ENCODE data around the gene HSD11B1.
A peak's percentile ranks its signal among the peaks of the same experiment; 100 is the strongest.

The HSD11B1 gene

DNA sequence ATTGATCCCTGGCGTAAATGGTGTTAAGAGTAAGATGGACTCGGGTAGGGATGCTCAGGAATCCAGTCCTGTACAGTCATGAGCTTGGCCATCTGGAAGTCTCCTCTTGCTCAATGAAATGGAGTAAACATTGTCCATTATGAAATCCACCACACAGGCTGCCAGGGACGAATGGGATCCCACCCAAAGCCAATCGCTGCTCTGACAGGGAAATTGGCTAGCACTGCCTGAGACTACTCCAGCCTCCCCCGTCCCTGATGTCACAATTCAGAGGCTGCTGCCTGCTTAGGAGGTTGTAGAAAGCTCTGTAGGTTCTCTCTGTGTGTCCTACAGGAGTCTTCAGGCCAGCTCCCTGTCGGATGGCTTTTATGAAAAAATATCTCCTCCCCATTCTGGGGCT, at the start of gene HSD11B1:
HSD11B1 (plus strand) TSS at position 263 of the 400 bp plus-strand sequence; CDS start at position 360, 97 bp downstream.
- peak; percentile 43 for DNase-seq

DNA sequence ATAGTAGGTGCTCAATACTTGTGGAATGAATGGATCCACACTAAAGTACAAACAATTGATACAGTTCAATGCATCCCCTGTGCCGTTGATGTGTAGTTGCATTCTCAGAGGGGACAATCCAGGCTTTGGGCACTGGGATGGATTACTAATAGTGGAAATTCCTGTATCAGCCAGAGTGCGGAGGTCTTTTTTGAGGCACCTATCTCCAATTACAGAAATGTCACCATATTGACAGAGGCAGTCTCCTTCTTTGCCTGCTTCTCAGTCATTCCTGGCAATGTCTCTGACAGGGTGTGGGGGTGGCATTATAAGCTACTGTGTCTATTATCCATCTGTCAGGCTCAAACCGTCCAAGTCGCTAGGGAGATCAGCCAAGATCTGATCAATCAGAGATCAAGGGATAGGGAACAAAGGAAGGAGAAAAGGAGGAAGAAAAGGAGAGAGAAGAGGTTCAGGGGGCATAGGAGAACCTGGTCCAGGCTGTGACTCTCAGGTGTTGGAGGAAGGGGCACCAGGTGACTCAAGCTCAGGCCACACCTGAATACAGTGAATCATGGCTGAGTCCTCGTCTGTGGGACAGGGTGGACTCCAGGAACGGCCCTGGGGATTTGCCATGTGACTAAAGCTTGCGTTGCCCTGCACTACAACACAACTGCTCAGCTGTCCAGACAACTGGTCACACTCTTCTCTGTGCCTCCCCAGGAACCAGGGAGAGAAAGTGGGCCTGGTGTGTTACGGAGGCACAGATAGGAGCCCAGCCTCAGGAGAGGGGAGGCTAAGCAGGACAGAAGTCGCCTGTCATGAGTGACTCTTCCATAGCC, 49.0 kb upstream of the HSD11B1 start:
- DNase-seq: no peak

DNA sequence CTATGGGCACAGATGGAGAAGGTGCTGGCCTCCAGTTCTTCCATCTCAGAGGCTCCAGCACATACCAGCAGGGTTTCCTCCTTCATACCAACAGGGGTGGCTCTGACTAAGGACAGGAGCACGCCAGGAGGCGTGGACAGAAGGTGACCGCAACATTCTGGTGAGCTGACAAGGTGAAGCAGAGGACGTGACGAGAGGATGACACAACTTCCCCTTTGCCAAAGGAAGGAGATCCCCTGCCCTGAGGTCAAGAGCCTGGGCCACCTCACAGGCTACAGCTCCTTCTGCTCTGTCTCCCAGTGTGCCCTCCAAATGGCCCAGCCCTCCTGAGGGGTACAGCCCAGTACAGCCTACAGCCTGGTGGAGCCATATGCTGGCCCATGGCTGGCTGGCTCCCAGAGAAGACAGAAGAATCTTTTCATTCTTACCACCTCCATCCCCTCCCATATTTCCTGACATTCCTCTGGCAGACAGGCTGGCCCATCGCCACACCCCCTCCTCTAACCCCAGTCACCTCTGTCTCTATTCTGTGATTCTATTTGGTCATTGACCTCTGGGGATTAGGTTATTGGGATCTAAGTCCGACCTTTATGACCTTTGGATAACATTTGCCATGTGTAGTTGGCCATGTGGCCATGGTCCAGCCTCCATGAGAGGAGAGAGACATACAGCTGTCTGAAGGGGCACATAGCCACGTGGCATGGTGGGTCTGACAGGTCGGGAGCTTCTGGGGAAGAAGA, 47.3 kb upstream of the HSD11B1 start:
- DNase-seq: no peak

DNA sequence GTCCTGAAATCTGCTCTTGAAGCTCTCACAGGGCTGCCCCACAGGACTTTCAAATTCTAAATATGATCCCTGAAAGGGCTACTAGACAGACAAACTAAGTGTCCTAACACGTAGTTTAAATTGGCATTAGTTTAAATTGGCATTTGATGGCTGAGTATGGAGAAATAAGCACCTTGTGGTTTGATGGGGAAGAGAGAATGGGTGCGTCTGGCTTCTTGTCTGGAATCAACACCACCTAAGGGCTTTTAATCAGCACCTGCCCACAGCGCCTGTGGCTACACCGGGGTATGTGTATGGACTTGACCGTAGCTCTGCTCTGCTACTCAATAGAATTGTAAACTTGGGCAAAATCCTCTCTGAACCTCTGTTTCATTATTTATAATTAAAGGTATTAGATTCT, 46.7 kb upstream of the HSD11B1 start:
- DNase-seq: no peak

DNA sequence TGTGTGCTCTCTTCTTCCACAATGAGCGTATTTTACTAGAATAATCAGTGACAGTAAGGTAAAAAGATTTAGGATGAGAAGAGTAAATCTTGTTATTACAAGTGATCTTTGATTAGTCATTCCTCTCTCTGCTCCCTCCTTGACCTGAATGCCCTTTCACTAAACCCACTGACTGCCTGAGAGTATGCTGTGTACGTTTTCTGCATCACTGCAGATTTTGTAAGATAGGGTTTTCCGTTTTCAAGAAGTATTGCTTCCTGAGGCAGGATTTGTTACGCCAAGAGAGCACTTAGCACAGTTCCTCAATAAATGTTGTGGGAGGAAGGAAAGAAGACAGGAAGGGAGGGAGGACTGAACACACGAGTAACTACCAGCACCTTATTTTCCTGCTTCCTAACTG, 44.7 kb upstream of the HSD11B1 start:
- no peak for DNase-seq

DNA sequence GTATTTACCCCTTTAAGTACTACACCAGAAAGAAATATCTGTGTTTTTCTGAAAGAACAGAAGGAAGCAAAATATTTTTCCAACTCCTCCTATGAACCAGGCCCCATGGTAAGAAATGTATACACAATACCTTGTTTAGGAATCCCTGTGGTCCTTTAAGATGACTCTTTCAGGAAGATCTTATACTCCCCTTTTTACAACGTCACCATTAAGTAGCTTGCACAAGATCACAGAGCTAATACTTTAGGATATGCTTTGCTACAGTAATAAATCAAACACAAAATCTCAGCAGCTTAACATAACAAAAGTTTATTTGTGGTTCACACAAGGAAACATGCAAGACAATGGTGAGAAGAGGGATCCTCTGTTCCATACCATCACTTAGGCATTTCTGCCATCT, 43.6 kb upstream of the HSD11B1 start:
- DNase-seq: no peak

DNA sequence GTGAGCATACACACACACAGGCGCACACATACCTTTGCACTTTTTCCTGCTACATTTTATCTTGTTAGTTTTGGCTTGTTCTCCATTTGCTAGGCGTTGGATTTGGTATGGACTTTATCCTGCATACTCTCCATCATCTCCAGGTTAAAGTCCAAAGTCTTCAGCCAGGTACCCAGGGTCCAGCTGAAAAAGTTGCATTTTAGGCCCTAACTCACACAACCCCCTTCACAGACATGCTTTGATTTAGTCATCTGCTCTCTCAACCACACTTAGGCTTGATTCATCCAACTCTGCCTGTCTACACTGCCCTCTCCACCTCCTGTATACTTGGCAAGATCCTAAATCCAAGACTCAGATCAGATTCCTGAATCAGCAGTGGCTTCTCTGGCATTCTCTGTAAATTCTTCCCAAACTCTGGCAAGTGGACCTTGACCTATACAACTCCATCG, 41.7 kb upstream of the HSD11B1 start:
- no peak for DNase-seq

DNA sequence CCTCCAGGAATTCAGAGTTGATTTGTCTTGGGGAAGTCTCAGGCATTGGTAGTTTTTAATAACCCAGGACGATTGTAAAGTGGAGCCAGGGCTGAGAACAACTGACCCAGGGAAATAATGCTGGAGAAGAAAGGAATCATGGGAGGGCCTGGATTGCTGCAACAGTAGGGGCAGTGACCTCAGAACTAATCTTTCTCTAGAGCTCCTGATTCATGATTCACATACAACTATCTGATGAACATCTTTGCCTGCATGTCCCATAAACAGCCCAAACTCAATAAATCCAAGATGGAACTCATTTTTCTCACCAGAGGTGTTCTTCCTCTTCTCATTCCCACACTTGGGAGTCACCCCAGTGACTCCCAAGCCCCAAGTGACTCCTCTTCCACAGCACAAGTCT, 37.5 kb upstream of the HSD11B1 start:
- DNase-seq: no peak

DNA sequence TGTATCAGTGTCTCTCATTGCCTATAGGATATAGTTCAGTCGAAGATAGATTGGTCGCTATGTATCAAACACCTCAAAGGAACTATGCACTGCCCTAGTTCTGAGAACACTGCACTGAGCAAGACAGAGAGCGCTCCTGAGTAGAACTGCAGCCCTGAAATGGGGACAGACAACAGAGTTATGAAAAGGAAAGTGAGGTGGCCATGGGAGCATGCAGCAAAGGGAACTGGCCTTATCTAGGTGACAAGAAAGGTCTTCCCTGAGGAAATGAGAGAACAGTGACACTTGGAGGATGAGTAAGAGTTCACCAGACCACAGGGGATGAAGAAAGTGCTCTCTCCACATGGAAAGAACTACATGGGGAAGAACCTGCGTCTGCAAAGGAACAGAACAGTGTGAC, 36.9 kb upstream of the HSD11B1 start:
- no peak for DNase-seq

DNA sequence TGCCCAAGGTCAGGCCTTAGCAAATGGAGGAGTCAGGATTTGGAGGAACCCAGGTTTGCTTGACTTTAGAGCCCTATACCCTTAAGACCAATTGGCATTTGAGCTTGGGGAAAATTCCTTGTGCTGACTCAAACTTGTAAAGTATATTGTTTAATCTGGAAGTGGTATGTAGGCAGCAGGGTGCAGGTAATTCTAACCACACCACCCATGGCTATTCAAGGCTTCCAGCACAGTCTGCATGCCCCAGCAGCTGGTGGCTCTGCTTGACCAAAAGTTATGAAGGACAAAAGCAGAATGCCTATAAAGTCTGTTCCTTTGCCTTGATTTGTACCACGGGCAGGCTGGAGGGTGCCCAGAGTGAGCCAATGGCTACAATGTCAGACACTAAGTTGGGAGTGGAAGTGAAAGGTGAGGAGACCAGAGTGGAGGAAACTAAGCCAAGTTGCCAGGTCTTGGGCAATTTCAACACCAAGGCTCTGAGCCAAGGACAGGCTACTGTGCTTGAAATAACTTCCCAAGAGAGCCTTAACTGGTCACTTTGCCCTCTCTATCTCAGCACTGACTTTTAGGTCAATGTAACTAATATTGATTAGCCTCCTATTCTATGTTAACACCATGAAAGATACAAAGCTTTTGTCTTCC, 34.1 kb upstream of the HSD11B1 start:
- no peak for DNase-seq

DNA sequence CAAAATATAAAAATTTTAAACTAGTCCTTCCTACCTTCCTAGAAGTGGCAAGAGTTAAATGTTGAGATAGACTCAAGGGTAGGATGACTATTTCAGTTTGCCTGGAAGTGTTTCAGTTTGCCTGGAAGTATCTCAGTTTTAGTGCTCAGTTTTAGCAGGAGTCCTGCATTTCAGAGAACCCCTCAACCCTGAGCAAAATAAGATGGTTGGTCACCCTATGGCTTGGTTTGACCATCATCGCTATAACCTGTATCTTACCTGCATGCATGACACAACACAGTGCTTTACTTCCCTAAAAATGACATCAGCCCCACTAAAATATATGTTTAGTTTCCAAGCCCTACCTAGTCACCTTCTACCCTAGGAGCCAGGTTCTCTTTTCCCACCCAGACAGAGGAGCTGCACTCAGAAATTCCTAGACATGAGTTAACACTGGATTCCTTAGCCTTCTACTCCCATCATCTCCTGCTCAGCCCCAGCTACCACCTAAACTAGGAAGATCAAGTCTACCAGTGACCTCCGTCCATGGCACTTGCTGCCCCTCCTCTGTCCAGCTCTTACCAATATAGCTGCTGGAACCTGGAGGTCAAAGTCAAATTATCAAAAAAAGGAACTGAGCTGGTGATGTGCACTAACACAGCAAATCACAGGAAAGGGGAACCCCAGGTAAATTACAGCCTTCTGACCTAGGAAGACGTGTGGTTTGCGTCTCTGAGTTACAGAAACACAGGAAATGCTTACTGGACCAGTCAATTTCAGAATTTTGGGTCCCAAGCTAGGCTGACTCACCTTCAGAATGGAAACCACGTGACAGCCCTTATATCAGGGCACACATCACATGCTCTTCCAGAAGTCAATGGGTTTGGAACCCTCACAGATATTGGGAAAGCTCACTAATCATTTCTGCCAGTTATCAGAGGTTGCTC, 31.7 kb upstream of the HSD11B1 start:
- DNase-seq: no peak

DNA sequence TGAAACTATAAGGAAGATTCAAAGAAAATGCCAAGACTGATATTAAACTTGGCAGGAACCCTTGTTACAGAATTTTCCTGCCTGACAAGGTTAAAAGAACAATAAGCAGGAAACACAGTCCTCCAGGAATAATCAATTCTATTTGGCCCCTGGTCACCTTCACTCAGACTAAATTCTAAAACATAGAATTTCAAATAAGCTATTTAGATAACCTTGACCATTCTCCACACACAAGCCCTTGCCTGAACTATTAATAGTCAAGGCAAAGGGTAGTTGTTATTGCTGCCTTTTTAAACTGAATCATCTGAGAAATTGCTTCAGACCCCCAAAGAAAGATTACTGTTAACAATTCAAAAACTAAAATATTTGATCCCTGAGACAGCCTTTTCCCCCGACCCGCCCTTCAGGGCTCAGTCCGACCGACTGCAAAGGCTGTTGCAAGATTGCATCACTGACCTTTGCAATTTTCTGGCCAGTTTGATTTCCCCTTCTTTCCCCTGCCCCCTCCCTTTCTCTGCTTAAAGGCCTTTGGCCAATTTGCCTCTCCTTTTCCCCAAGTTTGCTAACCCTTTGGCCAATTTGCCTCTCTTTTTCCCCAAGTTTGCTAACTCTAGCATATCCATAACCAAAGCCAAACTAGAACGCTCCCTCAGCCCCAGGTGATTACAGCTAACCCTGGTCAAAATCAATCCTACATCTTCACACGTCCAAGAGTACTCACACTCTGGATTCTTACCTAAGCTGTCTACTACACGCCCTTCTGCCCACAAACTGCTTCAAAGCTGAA, 30.8 kb upstream of the HSD11B1 start:
- DNase-seq: no peak

DNA sequence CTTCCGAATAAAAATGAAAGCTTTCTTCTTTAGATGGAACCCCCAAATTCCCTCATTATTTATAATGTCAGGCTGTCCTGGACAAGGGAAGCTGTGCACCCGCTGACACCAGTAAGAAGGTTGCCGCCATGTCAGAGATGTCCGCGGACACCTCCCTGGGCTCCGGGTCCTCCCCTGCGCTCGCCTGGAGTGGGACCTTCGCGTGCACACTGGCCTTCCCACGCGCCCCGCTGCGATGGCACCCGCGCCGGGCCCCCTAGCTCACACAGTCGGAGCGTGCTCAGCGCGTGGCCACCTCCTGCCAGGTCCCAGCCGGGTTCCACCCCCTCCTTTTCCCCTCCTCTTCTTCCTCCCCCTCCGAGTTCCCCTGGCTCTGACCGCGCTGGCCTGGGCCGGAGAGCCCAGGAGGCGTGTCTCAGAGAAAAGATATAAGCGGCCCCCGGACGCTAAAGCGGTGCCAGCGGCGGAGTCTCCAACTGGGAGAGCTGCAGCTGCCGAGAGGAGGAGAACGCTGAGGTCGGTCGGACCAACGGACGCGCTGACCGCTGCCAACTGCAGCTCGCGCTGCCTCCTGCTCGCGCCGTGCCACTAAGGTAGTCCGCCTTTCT, 29.6 kb upstream of the HSD11B1 start, which contains the start of gene G0S2:
G0S2 (plus strand) TSS at position 456 of the 608 bp plus-strand sequence. CDS start 273 bp downstream, outside the sequence.
- no peak for DNase-seq

DNA sequence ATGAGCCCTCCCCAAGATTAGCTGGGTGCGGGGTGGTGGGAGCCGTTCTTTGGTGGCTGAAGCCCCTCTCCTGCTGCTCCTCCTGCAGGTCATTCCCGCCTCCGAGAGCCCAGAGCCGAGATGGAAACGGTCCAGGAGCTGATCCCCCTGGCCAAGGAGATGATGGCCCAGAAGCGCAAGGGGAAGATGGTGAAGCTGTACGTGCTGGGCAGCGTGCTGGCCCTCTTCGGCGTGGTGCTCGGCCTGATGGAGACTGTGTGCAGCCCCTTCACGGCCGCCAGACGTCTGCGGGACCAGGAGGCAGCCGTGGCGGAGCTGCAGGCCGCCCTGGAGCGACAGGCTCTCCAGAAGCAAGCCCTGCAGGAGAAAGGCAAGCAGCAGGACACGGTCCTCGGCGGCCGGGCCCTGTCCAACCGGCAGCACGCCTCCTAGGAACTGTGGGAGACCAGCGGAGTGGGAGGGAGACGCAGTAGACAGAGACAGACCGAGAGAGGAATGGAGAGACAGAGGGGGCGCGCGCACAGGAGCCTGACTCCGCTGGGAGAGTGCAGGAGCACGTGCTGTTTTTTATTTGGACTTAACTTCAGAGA, 29.0 kb upstream of the HSD11B1 start:
- DNase-seq: no peak

DNA sequence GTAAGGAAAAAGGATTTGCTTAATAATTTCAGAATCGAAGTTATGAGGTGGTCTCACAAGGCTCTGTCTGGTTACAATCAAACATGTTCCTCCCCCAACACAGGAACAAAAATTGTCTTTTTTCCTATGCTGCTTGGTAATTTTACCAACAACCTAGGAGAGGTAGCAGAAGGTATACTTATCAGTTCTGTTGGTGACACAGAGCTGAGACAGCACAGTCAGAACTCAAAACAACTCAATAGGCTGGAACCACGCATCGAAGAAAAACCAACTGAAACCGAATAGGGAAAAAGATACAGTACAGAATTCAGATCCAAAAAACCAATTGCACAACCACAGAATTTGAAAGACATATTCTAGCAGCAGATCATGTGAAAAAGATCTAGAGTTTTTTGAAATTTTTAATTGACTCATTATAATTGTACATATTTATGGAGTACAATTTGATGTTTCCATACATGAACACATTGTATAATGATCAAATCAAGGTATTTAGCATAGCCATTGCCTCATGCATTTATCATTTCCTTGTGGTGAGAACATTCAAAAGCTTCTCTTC, 25.6 kb upstream of the HSD11B1 start:
- no peak for DNase-seq

DNA sequence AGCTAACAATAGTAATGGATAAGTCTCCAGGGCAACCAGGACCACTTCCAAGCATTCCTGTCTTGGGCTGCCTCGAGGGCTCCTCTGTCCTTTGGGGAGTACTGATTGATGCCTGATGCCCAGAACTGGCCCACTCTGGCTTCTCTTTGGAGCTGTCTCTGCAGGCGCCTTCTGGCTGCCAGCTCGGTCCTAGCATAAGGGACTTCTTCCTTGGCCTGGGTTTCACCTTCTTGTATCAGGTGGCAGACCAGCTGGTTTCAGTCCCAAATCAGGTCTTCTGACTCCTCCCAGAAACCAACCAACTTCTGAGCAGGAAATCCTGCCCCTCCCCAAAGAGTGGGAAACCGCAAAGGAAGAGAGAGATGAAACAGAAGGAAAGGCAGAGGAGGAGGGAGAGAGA, 18.8 kb upstream of the HSD11B1 start:
- DNase-seq: no peak

DNA sequence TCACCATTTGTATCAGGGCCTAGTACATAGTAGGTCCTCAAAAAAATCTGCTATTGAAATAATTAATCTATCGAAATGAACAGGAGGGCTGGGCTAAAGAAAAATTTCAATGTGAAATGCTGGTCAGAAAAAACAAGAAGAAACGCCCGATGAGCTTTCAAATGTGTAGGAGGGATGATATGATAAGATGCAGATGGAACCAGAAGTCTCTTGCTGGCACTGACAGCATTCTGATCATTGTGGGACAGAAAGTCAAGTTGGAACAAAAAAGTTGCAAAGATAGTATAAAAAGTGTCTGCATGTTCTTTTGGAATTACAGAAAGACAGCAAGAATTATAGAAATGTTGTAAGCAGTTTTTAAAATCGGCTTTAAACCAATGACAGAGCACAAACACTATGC, 18.3 kb upstream of the HSD11B1 start:
- no peak for DNase-seq

DNA sequence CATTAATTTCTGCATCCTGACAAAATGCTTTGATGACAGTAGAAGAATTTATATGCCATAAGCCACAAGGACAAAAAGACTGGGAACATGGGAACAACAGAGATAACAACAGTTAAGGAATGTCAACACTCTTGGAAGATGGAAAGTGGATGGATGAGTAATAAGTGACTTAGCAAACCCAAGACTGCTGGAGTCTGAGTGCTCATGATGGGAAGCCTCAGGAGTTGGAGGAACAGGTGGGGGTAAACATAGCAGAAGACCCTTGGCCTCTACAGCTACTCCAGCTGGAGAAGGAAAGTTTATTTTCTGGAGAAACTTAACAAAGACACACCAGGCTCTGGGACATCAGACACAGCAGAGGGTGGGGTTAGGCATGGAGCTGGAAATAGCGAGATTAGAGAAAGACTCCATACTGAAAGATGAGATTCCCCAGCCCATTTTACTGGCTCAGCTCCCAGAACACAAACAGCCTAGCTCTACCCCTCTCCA, 15.9 kb upstream of the HSD11B1 start:
- DNase-seq: no peak

DNA sequence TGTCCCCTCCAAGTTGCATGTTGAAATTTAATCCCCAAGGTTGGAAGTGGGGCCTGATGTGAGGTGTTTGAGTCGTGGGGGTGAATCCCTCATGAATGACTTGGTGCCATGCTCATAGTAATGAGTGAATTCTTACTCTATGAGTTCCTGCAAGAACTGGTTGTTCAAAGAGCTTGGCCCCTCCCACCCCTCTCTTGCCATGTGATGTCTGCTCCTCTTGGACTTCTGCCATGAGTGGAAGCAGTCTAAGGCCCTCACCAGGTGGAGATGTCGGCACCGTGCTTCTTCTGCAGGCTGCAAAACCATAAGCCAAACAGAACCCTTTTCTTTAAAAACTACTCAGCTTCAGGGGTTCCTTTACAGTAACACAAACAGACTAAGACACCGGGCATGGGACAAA, 15.2 kb upstream of the HSD11B1 start:
- no peak for DNase-seq

DNA sequence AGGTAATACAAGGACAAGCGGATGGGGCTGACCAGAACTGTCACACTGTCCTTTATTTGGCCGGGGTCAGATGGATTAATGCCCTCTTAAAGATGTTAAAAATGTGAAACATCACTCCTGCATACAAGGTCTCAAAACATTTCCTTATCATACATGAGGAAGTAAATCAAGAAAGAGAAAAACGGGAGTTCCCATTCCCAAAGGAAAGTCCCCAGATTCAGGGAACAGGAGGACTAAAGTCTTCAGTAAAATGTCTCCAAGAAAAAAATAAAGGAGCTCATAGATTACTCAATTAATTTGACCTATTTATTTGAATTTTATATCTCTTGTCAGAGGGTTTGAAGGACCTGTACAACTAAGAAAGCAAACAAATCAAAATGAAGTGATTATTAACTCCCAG, 13.4 kb upstream of the HSD11B1 start:
- no peak for DNase-seq
